HG03521 (cell line): ENCODE results near the gene MRPL44.

ENCODE experiments used
- ATAC-seq: cut with Tn5 transposase; IDR thresholded peaks from one replicate; pipeline ENCODE4 v1.9.1; 2021; ENCODE audit warnings: mild to moderate bottlenecking, moderate library complexity; ENCODE audit not compliant: unreplicated experiment

The MRPL44 gene

DNA sequence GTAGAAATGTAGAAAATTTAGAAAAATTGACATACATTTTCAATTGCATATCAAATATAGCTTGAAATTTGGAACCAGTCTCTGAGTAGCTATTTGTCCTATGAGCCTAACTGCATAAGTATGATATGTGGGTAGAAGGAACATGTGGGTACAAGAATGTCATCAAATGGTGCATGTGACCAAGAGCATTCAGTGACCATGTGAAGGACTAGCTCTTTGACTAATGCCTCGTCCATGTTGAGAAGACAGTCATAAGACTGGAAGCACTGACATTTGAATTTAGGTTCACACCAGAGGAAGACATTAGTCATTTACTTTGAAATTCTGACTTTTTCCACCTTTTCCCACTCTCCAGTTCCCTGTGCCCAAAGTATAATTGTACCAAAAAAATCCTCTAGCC, 12.6 kb downstream of the MRPL44 start:
- no peak for ATAC-seq

DNA sequence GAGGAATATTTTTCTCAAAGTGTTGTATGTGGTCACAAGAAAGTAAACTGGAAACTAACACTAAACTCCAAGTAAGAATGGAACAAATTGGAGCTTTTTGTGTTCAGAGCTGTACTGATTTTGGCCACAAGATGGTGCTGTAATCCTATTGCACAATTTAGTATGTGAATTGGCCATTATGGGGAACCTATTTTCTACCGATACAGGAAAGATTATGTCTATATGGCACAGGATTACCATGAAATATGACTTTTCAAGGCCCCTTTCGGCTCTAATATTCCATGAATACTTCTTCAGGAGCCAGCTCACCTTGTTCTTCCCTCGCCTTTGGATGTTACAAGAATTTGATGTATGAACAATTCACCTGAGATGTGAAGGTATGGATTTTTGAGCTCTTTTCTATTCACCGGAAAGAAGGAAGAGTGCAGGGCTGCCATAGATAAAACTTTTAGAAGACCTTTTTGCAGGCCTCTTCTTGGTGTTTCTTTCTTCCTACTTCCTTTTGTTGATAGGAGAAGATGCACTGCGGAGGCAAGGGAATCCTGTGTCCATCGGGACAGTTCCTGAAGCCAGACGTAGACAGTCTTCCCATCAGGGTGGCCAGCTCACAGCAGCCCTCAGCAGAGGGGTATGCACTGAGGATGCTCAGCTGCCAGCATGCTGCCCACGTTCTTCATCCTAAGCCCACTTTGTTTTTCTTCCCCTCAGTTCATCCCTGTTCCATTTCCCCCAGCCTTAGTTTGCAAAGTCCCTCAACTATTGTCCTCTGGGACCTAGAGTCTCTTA, 13.3 kb downstream of the MRPL44 start:
- ATAC-seq = no peak

DNA sequence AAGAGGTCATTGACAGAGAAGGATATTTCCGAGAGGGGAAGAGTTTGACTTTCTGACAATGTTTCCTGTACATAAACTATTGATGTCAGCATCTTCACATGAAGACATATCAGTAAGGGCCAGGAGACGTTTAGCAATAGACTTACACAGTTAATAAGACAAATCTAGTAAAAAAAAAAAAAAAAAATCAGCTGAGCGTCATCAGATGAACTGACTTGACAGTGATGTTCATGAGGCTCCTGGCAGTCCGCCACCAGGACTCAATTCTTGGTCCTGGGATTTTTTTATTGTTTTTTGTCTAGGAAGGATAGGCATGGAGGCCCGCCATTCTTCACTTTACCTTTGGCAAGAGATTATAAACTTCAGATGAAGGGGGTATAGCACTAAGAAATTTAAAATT, 14.5 kb downstream of the MRPL44 start:
- no peak for ATAC-seq

DNA sequence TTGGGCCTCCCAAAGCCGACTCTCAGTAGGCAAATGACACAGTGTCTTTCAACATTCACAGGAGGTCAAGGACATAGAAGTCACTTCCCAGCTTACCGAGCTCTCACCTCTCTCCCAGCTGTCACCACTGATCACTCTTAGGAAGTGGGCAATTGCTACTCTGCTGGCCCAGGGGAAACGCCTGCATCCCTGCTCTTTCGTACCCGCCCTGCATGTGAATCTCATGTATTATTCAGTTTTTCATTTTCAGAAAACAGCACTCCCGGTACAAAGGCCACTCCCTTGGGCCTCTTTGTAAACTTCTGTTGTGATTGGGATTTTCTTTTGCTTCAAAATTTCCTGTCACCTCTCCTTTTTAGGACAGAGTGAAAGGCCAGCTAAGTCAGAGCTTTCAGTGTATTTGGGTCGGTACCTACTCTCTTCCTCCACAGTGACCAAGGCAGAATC, 15.4 kb downstream of the MRPL44 start:
- ATAC-seq = no peak

DNA sequence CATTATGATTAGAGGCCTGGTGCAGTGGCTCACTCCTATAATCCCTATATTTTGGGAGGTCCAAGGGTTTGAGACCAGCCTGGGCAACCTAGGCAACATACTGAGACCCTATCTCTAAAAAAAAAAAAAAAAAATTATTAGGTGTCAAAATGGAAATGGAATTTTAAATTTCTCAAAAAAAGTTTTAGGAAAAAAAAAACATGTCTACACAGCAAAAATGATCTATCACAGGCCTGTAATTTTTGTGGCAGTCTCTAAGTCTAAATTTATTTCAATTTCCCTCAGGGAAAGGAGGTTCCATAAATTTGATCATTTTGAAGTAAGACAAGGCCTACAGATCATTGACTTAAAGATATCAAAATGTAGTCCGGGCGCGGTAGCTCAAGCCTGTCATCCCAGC, 16.3 kb downstream of the MRPL44 start:
- ATAC-seq = no peak

DNA sequence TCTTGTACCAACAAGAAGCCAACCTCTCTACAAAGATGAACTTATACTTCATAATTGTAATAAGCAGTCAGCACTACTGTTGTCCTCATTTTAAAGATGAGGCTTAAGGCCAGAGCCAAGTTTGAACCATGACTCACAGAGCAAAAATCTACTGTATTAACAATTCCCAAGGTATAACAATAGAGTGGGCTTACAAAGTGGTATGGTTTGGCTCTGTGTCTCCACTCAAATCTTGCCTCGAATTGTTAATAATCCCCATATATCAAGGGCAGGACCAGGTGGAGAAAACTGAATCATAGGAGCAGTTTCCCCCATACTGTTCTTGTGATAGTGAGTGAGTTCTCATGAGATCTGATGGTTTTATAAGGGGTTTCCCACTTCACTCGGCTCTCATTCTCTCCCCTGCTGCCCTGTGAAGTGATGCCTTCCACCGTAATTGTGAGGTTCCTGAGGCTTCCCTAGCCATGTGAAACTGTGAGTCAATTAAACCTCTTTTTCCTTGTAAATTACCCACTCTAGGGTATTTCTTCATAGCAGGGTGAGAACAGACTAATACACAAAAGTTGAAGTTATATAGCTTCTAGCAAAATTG, 19.5 kb downstream of the MRPL44 start:
- no peak for ATAC-seq

DNA sequence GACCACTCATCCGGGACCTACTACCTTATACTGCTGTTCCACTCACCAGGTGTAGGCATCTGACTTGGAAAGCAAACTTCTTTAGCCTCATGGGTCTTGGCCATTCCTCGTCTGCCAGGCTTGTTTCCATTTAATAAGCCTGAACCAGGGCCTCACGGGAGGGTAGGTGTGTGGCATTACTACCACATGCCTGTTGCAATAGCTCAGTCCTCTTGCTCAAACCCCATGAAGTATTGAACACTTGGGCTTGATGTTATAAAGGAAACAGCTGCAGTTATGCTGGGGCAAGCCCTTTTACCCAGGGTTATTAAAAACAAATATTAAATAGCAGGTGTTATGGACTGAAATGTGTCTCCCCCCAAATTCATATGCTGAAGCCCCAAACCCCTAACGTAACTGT, 21.2 kb downstream of the MRPL44 start:
- no peak for ATAC-seq

DNA sequence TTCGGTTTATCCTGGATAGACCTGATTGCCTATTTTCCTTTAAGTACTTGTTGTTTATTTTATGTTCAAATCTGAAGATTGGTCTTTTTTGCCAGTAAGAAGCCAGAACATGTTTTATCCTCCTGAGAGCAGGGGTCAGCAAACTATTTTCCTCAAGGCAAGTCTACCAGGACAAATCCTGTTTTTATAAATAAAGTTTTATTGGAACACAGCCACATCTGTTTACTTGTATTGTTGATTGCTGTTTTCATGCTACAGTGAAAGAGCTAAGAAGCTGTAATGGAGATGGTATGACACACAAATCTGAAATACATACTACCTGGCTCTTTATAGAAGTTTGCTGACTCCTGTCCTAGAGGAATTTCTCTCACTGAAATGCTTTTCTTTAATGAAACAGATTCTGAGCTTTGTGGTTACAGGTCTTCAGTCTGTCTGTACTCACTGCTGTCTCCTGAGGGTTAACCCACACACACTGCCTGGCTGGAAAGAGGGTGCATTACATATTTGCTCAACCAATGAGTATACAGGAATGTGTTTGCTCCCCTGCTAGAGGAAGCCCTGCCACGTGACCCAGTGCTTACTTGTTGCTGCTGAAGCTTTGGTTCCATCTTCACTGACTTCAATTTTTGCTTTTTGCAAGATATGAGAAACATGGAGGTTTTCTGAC, 22.6 kb downstream of the MRPL44 start:
- ATAC-seq = no peak

DNA sequence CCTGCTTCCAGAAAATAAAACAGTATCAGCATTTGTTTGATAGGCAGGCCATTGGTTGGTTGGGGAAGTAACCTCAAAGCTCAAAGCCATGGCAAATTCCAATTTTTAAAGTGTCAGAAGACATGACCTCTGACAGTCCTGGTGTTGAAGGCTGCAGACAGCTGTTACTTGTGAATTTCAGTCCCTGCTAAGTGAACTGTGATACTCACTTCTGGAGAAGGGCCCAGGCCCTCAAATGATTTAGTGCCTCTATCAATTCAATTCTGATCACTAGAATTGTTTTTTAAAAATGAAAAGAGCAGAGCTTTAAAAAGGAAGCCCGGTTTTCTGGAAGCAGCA, 23.1 kb downstream of the MRPL44 start:
- no peak for ATAC-seq

DNA sequence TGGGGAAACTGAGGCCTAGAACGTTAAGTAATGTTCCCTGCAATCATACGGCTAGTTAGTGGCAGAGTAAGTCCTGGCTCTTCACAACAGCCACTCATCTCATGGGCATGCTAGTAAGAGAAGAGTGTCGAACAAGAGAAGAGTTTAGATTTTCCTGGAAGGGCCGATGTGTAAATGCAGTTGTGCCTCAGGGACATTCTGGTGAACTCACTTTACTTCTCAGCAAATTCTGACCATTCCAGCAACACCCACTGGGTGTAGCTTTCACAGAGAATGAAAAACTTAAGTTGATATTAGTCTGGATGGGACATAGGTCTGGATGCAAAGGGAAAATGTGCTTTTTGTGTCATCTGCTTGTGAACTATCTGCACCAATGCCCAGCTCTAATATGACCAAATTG, 23.5 kb downstream of the MRPL44 start:
- no peak for ATAC-seq

DNA sequence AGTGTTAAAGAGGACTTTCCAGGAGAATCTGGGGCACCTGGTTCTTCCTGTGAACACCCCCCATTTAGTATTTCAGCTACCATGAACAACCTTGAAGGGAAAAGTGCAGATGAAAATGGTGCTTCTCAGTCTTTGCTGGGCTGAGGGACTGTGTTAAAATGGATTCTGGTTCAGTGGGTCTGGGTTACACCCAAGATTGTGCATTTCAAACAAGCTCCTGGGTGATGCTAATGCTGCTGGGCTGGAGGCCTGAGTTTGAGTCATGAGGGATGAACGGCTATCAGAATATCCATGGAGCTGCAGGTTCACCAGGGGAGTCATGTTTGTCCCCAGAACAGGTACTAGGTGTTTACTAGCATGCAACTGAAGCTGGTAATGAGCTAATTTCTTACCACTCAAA, 24.0 kb downstream of the MRPL44 start:
- ATAC-seq = no peak

DNA sequence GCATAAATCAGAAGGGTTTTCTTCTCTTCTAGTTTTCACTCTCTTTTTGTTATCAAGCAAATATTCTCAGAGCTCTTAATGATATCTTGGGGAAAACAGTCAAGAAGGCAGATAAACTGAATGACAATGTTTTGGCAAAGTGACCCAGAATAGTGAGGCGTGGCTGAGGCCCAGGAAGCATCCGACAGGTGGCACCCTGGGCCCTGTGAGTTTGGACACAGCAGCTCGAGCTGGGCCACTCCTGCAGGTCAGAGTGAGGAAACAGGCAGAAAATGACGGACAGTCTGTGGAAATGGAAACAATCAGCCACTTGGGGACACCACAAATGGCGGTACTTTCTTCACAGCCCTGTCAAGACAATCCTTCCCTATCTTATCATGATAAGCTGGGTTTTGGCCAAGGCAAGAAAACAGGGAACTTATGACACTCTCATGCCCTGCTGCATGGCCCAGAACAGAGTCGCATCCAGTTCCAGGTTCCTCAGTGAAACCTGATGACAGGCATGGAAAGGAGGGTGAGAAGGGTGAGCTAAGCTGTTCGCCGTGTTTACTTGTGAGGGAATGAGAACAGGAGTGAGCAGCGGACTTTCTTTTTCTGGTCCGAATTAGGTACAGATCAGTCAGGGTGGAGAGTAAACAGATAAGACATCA, 32.1 kb downstream of the MRPL44 start:
- no peak for ATAC-seq

DNA sequence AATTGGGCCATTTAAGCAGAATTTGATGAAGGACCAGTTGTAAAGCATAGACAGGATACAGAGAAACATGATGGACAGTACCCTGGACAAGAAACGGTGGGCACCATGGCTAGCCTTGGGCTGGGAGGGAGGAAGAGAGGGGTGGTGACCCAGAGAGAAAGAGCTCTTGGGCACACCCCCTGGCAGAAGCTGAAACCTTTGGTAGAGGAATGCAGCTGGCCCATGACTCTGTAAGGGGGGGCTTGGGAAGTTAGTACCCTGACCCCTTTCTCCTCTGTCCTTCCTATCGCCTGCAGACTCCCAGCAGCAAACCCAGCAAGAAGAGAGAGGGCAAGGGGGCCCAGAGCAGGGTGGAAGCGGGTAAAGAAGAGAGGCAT, 32.6 kb downstream of the MRPL44 start:
- ATAC-seq = no peak

DNA sequence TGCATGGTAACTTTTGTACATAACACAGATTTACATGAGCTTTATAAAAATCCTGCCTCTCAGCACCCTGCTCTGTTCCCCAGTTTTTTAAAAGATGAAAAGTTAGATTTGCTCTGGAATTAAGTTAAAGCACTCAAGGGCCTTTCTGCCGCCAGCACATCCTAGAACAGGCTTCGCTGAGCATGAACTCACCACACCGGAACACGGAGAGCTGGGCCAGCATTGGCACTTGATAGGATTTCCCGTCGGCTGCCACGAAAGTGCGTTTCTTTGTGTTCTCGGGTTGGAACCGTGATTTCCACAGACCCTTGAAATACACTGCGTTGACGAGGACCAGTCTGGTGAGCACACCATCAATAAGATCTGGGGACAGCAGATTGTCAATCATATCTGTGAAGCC, 34.3 kb downstream of the MRPL44 start:
- no peak for ATAC-seq

DNA sequence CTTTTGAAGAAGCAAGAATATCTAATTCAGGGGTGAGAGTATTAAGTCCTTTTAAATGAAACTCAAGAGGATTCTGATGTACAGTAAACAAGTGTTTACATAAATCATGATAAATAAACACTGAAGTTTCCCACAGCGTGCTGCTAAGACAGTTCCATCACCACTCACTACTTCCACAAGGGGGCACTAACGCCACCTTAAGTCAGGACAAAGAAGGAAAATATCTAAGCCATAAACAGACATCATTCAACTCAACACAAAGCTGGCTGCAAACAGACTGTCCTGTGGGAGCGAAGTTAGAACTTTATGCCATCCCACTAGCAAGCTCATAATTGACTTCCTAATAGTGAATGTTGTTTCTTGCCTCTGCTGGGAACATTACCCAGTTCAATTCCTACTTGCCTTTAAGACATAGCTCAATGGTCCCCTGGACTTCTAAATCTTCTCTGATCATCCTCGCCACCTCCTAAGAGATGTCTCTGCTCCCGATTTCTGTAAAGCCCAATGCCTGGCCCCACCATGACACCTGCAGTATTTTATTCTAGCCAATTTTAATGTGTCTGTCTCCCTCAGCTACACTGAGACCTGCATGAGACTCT, 36.5 kb downstream of the MRPL44 start:
- peak; percentile 75 for ATAC-seq

DNA sequence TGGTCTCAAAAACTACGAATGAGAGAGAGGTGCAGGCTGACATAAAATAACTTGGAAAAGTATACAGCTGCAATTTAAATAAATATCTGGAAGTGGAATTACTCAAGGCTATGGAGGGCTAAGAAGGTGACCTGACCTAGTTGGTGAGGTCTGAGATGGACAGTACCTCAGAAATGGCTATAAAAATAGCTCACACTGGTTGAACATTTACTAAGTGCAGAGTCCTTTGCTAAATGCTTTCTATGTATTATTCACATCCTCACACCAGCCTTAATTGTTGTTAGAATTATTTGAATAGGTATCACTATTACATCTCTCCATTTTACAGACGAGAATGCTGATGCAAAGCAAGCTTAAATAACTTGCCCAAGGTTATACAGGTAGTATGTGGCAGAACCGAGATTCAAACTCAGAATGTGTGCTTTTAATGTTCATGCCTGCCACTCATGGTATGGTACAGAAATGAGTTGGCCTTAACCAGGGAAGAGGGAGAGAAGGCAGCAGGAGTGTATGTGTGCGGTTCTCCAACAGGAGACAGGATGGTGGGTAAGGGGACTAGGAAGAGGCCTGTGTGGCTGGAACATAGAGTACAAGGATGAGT, 37.4 kb downstream of the MRPL44 start:
- ATAC-seq = no peak

DNA sequence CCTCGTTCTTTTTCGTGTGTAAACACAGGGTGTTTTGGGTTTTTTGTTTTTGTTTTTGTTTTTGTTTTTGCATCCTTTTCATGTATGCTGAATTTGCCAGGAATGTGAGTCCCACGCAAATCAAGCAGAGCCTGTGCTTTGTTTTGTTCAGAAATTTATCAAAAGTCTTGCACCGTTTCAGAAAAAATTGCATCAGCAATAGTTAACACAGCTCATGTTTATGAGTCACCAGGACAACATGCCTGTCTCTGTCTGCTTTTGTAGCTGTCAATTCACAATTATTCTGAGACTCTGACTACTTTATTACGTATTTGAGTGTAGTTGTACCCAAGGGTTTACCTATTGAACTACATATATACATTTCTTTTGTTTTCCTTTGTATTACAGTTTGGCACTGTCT, 38.3 kb downstream of the MRPL44 start:
- no peak for ATAC-seq

DNA sequence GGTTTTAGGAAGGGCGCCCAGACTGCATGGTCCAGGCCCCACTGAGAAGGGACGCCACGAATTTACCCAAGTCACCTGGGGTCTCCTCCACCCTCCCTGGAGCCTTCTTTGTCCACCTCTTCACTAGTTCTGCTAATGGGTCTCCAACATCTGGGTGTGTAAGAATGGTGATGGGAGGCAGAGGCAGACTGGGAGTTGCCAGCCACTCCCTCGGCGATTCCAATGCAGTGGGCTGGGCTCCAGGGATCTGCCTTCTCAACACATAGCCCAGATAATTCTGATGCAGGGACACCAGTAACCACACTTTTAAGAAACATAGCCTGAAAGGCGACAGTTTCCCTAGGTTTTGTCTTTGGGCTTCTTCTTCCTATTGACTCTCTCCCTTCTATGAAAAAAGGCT, 39.1 kb downstream of the MRPL44 start:
- no peak for ATAC-seq

DNA sequence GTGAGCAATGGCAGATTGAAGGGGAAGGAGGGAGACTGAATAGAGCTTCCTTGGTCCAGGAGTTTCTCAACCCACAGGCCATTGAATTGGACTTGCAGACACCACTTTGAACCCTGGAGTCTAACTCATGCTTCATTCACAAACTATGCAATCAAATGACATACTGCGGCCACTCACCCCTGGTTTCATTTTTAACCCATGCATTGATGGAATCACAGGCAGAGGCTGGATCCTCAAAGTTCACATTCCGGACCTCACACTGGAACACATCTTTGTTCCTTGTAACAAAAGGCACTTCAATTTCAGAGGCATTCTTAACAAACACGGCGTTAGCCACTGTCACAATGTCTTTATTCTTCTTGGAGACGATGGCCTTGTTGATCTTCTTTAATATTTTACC, 40.7 kb downstream of the MRPL44 start:
- no peak for ATAC-seq

DNA sequence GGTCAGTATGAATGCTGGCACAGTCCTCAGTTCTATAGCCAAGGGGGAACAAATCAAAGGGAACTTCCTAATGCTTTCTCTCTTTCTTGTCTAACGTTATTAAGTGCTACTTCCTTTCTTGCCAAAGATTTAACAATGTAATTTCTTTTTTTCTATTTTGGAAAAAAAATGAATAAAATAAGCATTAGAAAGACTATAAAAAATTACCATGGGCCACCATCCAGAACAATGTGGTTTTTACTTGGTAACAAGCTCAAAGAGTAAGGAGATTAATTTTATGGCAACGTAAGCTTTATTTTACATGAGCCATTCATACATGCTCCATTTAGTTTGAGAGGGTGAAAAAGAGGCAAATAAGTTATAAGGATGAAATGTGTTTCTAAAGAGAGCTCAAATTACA, 41.7 kb downstream of the MRPL44 start:
- no peak for ATAC-seq

DNA sequence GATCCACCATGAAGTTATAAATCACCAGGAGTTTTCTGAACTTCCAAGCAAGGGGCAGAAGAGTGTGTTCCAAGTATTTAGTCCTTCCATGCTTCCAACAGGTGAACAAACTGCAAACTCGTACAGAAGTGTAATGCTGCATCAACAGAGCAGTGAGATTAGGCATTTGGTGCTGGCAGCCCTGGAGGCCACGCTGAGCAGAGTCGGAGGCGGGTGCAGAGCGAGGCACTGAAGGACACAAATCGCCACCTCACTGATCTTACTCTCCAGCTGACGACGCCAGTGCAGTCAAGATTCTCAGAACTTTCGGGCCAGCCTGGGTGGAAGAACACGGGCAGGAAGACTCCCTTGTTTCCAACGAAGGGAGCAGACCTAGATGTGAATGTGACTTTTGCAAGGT, 42.6 kb downstream of the MRPL44 start:
- ATAC-seq = no peak
